HEK293 (cell line): Measurements from ENCODE around the gene ADORA2A.

ENCODE experiments used
- ATF2 ChIP-seq: fragments of 450-650 bp; formaldehyde crosslinking; IDR thresholded peaks from 2 replicates; pipeline ENCODE4 v1.5.1; 2016; ENCODE audit warnings: missing biosample characterization, missing genetic modification characterization, low read depth
- BCL11A ChIP-seq: fragments of 450-650 bp; formaldehyde crosslinking; IDR thresholded peaks from 2 replicates; pipeline ENCODE4 v1.5.1; 2016; ENCODE audit warnings: low read depth, missing biosample characterization, missing genetic modification characterization
- CTCF ChIP-seq: fragments of 450-650 bp; formaldehyde crosslinking; IDR thresholded peaks from 2 replicates; pipeline ENCODE4 v1.5.1; 2016; ENCODE audit warnings: missing biosample characterization, missing genetic modification characterization
- HIC1 ChIP-seq: fragments of 450-650 bp; formaldehyde crosslinking; IDR thresholded peaks from 2 replicates; pipeline ENCODE4 v1.5.1; 2016; ENCODE audit warnings: missing biosample characterization, missing genetic modification characterization
- KLF16 ChIP-seq: fragments of 450-650 bp; formaldehyde crosslinking; IDR thresholded peaks from 2 replicates; pipeline ENCODE4 v1.5.1; 2017; ENCODE audit warnings: missing biosample characterization, missing genetic modification characterization
- REST ChIP-seq: fragments of 450-650 bp; formaldehyde crosslinking; IDR thresholded peaks from 2 replicates; pipeline ENCODE4 v1.5.1; 2016; ENCODE audit warnings: missing biosample characterization, missing genetic modification characterization
- ZBTB10 ChIP-seq: fragments of 450-650 bp; formaldehyde crosslinking; IDR thresholded peaks from 2 replicates; pipeline ENCODE4 v1.5.1; 2016; ENCODE audit warnings: missing biosample characterization, missing genetic modification characterization
- ZIC2 ChIP-seq: fragments of 450-650 bp; formaldehyde crosslinking; IDR thresholded peaks from 2 replicates; pipeline ENCODE4 v1.5.1; 2016; ENCODE audit warnings: missing biosample characterization, missing genetic modification characterization
- ZNF146 ChIP-seq: fragments of 450-650 bp; formaldehyde crosslinking; IDR thresholded peaks from 2 replicates; pipeline ENCODE4 v1.5.1; 2016; ENCODE audit warnings: missing biosample characterization, missing genetic modification characterization

- no peak for TF ChIP-seq CTCF
- TF ChIP-seq BCL11A (tag by site-specific recombination) = no peak
- TF ChIP-seq ATF2 (tag by site-specific recombination) = peak; percentile 61
- TF ChIP-seq REST = no peak
- TF ChIP-seq ZNF146 (tag by site-specific recombination) = no peak
- no peak for TF ChIP-seq HIC1
- TF ChIP-seq KLF16 (tag by site-specific recombination) = no peak
- TF ChIP-seq ZBTB10 (tag by site-specific recombination) = no peak
- no peak for TF ChIP-seq ZIC2
Measured at GRCh38 chr22:24482575-24482974, 55.2 kb downstream of the ADORA2A start.
